ENCODE results near the gene PROSER2.

- TF ChIP-seq EGR1 (IDR thresholded peaks at IDR 0.05) (no peak), CEBPB (IDR thresholded peaks at IDR 0.05) (no peak), TEAD4 (IDR thresholded peaks at IDR 0.05) (no peak), RAD21 (IDR thresholded peaks at IDR 0.05; ENCODE audit: low read depth) (no peak), FOXM1 (IDR thresholded peaks at IDR 0.05; ENCODE audit: borderline replicate concordance, low read depth) (no peak), TAF1 (IDR thresholded peaks at IDR 0.05; ENCODE audit: low read depth) (no peak)
- TF ChIP-seq, protein P1, sequence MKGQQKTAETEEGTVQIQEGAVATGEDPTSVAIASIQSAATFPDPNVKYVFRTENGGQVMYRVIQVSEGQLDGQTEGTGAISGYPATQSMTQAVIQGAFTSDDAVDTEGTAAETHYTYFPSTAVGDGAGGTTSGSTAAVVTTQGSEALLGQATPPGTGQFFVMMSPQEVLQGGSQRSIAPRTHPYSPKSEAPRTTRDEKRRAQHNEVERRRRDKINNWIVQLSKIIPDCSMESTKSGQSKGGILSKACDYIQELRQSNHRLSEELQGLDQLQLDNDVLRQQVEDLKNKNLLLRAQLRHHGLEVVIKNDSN (IDR thresholded peaks at IDR 0.05) = no peak
Measured at GRCh38 chr10:11793762-11794479, 29.2 kb upstream of the PROSER2 start.
